ENCODE measurements around the gene BRWD1.

BRWD1 gene

GRCh38 chr21:39134288-39134810 is 179.1 kb downstream of the BRWD1 start:
- TF ChIP-seq CTCF (IDR thresholded peaks at IDR 0.05): no peak

Data from LNCAP (cell line).